Endothelial cell of umbilical vein (primary cell): ENCODE data around the gene PAX8. TPM values are rescaled to one million over a fixed set of nuclear protein-coding genes. Genes with fewer than 3 reads are reported as not detected.

Experiments
- BruUV-seq: library from RNA; stranded (reverse); fragments of 400-500 nt; replicated peaks from 2 replicates; lab custom pipeline; 2021; lab: Mats Ljungman, UMichigan
- CTCF ChIA-PET: fragments of 300-600, 350-600 bp; sonication (Branson Sonifier 250); formaldehyde crosslinking; loops from one replicate; lab custom pipeline; 2021; ENCODE audit warnings: antibody characterized with exemption, inconsistent platforms; lab: Charles Lee
- POLR2A ChIA-PET: fragments of 300-600, 350-600 bp; sonication (Branson Sonifier 250); formaldehyde crosslinking; loops from one replicate; lab custom pipeline; 2021; ENCODE audit warnings: antibody characterized with exemption, inconsistent platforms; lab: Charles Lee
- DNase-seq: peaks from one replicate; pipeline ENCODE4 v3.0.0-alpha.2; 2011; ENCODE audit warnings: low read depth, low spot score
- FAIRE-seq: peaks from 2 replicates; lab custom pipeline; 2011; peaks lifted over from hg19 to GRCh38; lab: Jason Lieb, UNC
- H2AFZ ChIP-seq: 2 replicates; pipeline ENCODE4 v1.6.0; 2012; ENCODE audit warnings: low read depth, low read length, control low read depth, inconsistent platforms
- H3K27ac ChIP-seq: 2 replicates; pipeline ENCODE4 v1.5.1; 2011; ENCODE audit warnings: low read depth, mild to moderate bottlenecking, control low read depth, low read length, moderate library complexity; ENCODE audit not compliant: insufficient read depth
- H3K27me3 ChIP-seq, 2 experiments: 2 replicates each; pipeline versions ENCODE4 v1.6.0 to v1.6.1; 2011; ENCODE audit warnings: low read length in 2 of 2, mixed read lengths in 1 of 2; ENCODE audit not compliant: control insufficient read depth in 2 of 2, insufficient read depth in 2 of 2
- H3K36me3 ChIP-seq, 2 experiments: 2 replicates in 1 of 2; 3 replicates in 1 of 2; pipeline ENCODE4 v1.5.1; 2011; ENCODE audit warnings: low read length in 2 of 2, mild to moderate bottlenecking in 1 of 2, moderate library complexity in 1 of 2; ENCODE audit not compliant: control insufficient read depth in 2 of 2, insufficient read depth in 2 of 2; ENCODE audit errors: extremely low read depth in 1 of 2
- H3K4me1 ChIP-seq: 3 replicates; pipeline ENCODE4 v1.5.1; 2011; ENCODE audit warnings: mild to moderate bottlenecking, low read length; ENCODE audit not compliant: control insufficient read depth, insufficient read depth; ENCODE audit errors: extremely low read depth
- H3K4me2 ChIP-seq: 2 replicates; pipeline ENCODE4 v1.6.1; 2011; ENCODE audit warnings: low read length, control low read depth, mixed read lengths; ENCODE audit not compliant: insufficient read depth
- H3K4me3 ChIP-seq, 3 experiments: fragments of 200-600 bp in 1 of 3; sonication (generic), shearing (Covaris generic) in 1 of 3; replicated peaks in 1 of 3; 2 replicates each; pipeline ENCODE4 v1.5.1; 2011 to 2016; ENCODE audit warnings: control low read depth in 3 of 3, low read length in 3 of 3, mild to moderate bottlenecking in 2 of 3, inconsistent platforms in 1 of 3, low read depth in 1 of 3, moderate library complexity in 1 of 3; ENCODE audit not compliant: insufficient read depth in 1 of 3
- H3K79me2 ChIP-seq: 2 replicates; pipeline ENCODE4 v1.6.0; 2012; ENCODE audit warnings: low read length, inconsistent platforms; ENCODE audit not compliant: control insufficient read depth, insufficient read depth
- H3K9ac ChIP-seq: replicated peaks from 2 replicates; pipeline ENCODE3; 2011; ENCODE audit warnings: low read length, control low read depth; ENCODE audit not compliant: insufficient read depth; ENCODE audit errors: extremely low read depth
- H3K9me1 ChIP-seq: replicated peaks from 3 replicates; pipeline ENCODE4 v1.6.0; 2011; ENCODE audit warnings: mild to moderate bottlenecking, low read length; ENCODE audit not compliant: control insufficient read depth, insufficient read depth; ENCODE audit errors: extremely low read depth
- H3K9me3 ChIP-seq: replicated peaks from 2 replicates; pipeline ENCODE4 v1.5.1; 2012; ENCODE audit warnings: low read length, inconsistent platforms; ENCODE audit not compliant: control insufficient read depth, insufficient read depth
- H4K20me1 ChIP-seq: replicated peaks from 2 replicates; pipeline ENCODE3; 2011; ENCODE audit warnings: mild to moderate bottlenecking, low read length; ENCODE audit not compliant: control insufficient read depth, insufficient read depth; ENCODE audit errors: extremely low read depth
- CTCF ChIP-seq, 2 donors: IDR thresholded peaks; 1 replicate in 1 of 2; 2 replicates in 1 of 2; pipeline ENCODE4 v1.5.1; 2011; ENCODE audit warnings: low read length in 2 of 2, mild to moderate bottlenecking in 2 of 2, moderate library complexity in 2 of 2, control low read depth in 1 of 2, inconsistent platforms in 1 of 2, low read depth in 1 of 2; ENCODE audit not compliant: insufficient read depth in 1 of 2; ENCODE audit errors: extremely low read depth in 1 of 2
- EZH2 ChIP-seq: IDR thresholded peaks from 2 replicates; pipeline ENCODE4 v1.6.1; 2012; ENCODE audit warnings: borderline replicate concordance, low read depth, mild to moderate bottlenecking, moderate library complexity, low read length, inconsistent platforms; ENCODE audit not compliant: severe bottlenecking
- FOS ChIP-seq: IDR thresholded peaks from 2 replicates; pipeline ENCODE4 v1.6.1; 2011; ENCODE audit warnings: mild to moderate bottlenecking, low read length, moderate library complexity, borderline replicate concordance; ENCODE audit not compliant: insufficient read depth
- GATA2 ChIP-seq: IDR thresholded peaks from 2 replicates; pipeline ENCODE4 v1.7.0; 2011; ENCODE audit warnings: low read depth, mild to moderate bottlenecking, moderate library complexity, mixed read lengths, low read length; ENCODE audit not compliant: insufficient read length, insufficient read depth
- JUN ChIP-seq: IDR thresholded peaks from 2 replicates; pipeline ENCODE4 v1.6.1; 2011; ENCODE audit warnings: borderline replicate concordance, low read depth; ENCODE audit not compliant: insufficient read length, insufficient read depth
- MAX ChIP-seq: IDR thresholded peaks from 2 replicates; pipeline ENCODE4 v1.6.1; 2011; ENCODE audit not compliant: insufficient read depth, insufficient read length
- MYC ChIP-seq: IDR thresholded peaks from one replicate; pipeline ENCODE4 v1.6.1; 2011; ENCODE audit warnings: mild to moderate bottlenecking, low read depth, low read length
- POLR2A ChIP-seq: IDR thresholded peaks from 2 replicates; pipeline ENCODE4 v1.6.1; 2012; ENCODE audit warnings: low read depth, mild to moderate bottlenecking, control low read depth, low read length
- POLR2AphosphoS5 ChIP-seq: IDR thresholded peaks from 2 replicates; pipeline ENCODE4 v1.6.1; 2012; ENCODE audit warnings: low read depth, mild to moderate bottlenecking, control low read depth, low read length, moderate library complexity; ENCODE audit not compliant: insufficient read depth
- dilution Hi-C: fragments of 300-500 bp; cut with MboI; formaldehyde crosslinking; loops from one replicate; pipeline ENCODE4 v1.15.0; 2019; ENCODE audit warnings: low sequenced_read_pairs; ENCODE audit not compliant: extremely low pct_ligation_motif_present
- intact Hi-C: fragments of 100-400 bp; cut with micrococcal nuclease; formaldehyde crosslinking; loops from one replicate; pipeline ENCODE4 v1.10.0; 2022
- polyA plus RNA-seq, 4 experiments: library from polyadenylated mRNA; depleted of rRNA in 3 of 4; stranded (reverse) in 3 of 4; unstranded in 1 of 4; fragments of >200 nt; gene quantifications; 2 replicates each; pipeline versions ENCODE4 v1.2.1 to v1.2.3, GENCODE V29; 2011 to 2012; ENCODE audit warnings: missing spikeins in 1 of 4
- total RNA-seq: library from RNA; stranded (reverse); gene quantifications from 2 replicates; pipeline ENCODE4 v1.2.3, GENCODE V29; 2021

PAX8 gene
- total and polyA plus RNA-seq, 2 donors (not counting 3 experiments of a cell fraction or from before 2014, with no cell fraction given): 0.22 to 0.62 TPM

- Histone ChIP-seq H3K9ac (no peak overlapping the region), H3K79me2 (no peaks in the 10 kb centered on the region), H3K9me1 (no peaks in the 10 kb centered on the region), H2AFZ (no peak overlapping the region), H3K4me3 (no peak overlapping the region), H4K20me1 (no peaks in the 10 kb centered on the region), H3K27ac (no peak overlapping the region), H3K27me3 (no peaks in the 10 kb centered on the region), H3K4me1 (peaks cover 6% of the 10 kb centered on the region), H3K36me3 (no peaks in the 10 kb centered on the region), H3K4me2 (no peak overlapping the region), H3K9me3 (no peaks in the 10 kb centered on the region)
- FAIRE-seq (no peak), DNase-seq (no peak)
- no TSS peak for BruUV-seq
- intact Hi-C loops: no loop called here
- ChIA-PET CTCF (interaction anchor here (0.9 to 20.2 kb wide), 11 partner anchors 8 to 188 kb away, joined by 3 to 310 read pairs (median 37); no protein-coding TSS in a partner anchor), POLR2A (no interaction called here)
- dilution Hi-C loops: no loop called here
- TF ChIP-seq JUN: no peak
- TF ChIP-seq EZH2: no peak
- TF ChIP-seq CTCF (IDR thresholded peaks at IDR 0.05; ENCODE audit: extremely low read depth in 1 of 2, insufficient read depth in 1 of 2, low read depth in 1 of 2, low read length in 2 of 2): no peak
- TF ChIP-seq POLR2A: no peak
- TF ChIP-seq FOS: no peak
- TF ChIP-seq POLR2AphosphoS5: no peak
- no peak for TF ChIP-seq GATA2
- no peak for TF ChIP-seq MYC
- TF ChIP-seq MAX: no peak
Measured at GRCh38 chr2:113202305-113203216, 76.2 kb downstream of the PAX8 start.
